H1 (cell line): ENCODE results near the gene AKR7A3. TPM values are rescaled to one million over a fixed set of nuclear protein-coding genes. Genes with fewer than 3 reads are reported as not detected.

Experiments
- CTCF ChIA-PET: fragments of 300-600 bp; sonication (Branson Sonifier 250); formaldehyde crosslinking; loops from one replicate; lab custom pipeline; 2021; ENCODE audit not compliant: partially characterized antibody; lab: Charles Lee
- POLR2A ChIA-PET: fragments of 300-600 bp; sonication (Branson Sonifier 250); formaldehyde crosslinking; loops from one replicate; lab custom pipeline; 2021; ENCODE audit warnings: inconsistent platforms; ENCODE audit not compliant: partially characterized antibody; lab: Charles Lee
- DNase-seq, 2 experiments: peaks; one replicate each; pipeline versions ENCODE4 v3.0.0 to v3.0.0-alpha.2; 2010 to 2022; ENCODE audit warnings: low spot score in 2 of 2, low read depth in 1 of 2, mixed read lengths in 1 of 2
- FAIRE-seq: peaks from 2 replicates; lab custom pipeline; 2011; peaks lifted over from hg19 to GRCh38; lab: Jason Lieb, UNC
- H2AFZ ChIP-seq: 2 replicates; pipeline ENCODE4 v1.8.1; 2012; ENCODE audit warnings: low read length, inconsistent platforms
- H2AK5ac ChIP-seq: 2 replicates; pipeline ENCODE4 v1.6.1; 2013; ENCODE audit warnings: low read depth, low read length
- H2BK120ac ChIP-seq: replicated peaks from 2 replicates; pipeline ENCODE3; 2013; ENCODE audit warnings: low read depth, low read length, inconsistent platforms
- H2BK12ac ChIP-seq: 2 replicates; pipeline ENCODE4 v1.6.1; 2013; ENCODE audit warnings: low read depth, low read length
- H2BK15ac ChIP-seq: 2 replicates; pipeline ENCODE4 v1.6.1; 2013; ENCODE audit warnings: low read length
- H2BK20ac ChIP-seq: 2 replicates; pipeline ENCODE4 v1.6.1; 2013; ENCODE audit warnings: low read length
- H2BK5ac ChIP-seq: 2 replicates; pipeline ENCODE4 v1.6.1; 2013; ENCODE audit warnings: low read depth, low read length
- H3K14ac ChIP-seq: 2 replicates; pipeline ENCODE4 v1.6.1; 2013; ENCODE audit warnings: inconsistent platforms; ENCODE audit not compliant: insufficient read length
- H3K18ac ChIP-seq: 2 replicates; pipeline ENCODE4 v1.6.1; 2013; ENCODE audit warnings: low read length; ENCODE audit errors: extremely low read depth
- H3K23ac ChIP-seq: 2 replicates; pipeline ENCODE4 v1.6.1; 2013; ENCODE audit warnings: inconsistent platforms; ENCODE audit not compliant: insufficient read length
- H3K23me2 ChIP-seq: 2 replicates; pipeline ENCODE4 v1.6.1; 2013; ENCODE audit warnings: low read depth, low read length
- H3K27ac ChIP-seq: 2 replicates; pipeline ENCODE4 v1.6.1; 2011; ENCODE audit warnings: low read depth, low read length, inconsistent platforms
- H3K27me3 ChIP-seq, 4 experiments: replicated peaks in 1 of 4; 1 replicate in 1 of 4; 2 replicates in 3 of 4; pipeline versions ENCODE4 v1.6.1 to v1.8.1; 2011 to 2013; ENCODE audit warnings: low read length in 3 of 4, mild to moderate bottlenecking in 3 of 4, inconsistent platforms in 2 of 4, mixed read lengths in 2 of 4, moderate library complexity in 1 of 4; ENCODE audit not compliant: control insufficient read depth in 3 of 4, insufficient read depth in 3 of 4; ENCODE audit errors: extremely low read depth in 1 of 4
- H3K36me3 ChIP-seq, 4 experiments: 2 replicates each; pipeline versions ENCODE4 v1.6.1 to v1.8.1; 2011 to 2013; ENCODE audit warnings: mild to moderate bottlenecking in 4 of 4, low read length in 3 of 4, moderate library complexity in 2 of 4, control low read depth in 1 of 4, inconsistent platforms in 1 of 4; ENCODE audit not compliant: insufficient read depth in 4 of 4, control insufficient read depth in 2 of 4
- H3K4ac ChIP-seq: replicated peaks from 2 replicates; pipeline ENCODE3; 2013; ENCODE audit warnings: low read length, low read depth, mixed read lengths, inconsistent platforms; ENCODE audit not compliant: insufficient read length
- H3K4me1 ChIP-seq, 4 experiments: replicated peaks in 1 of 4; 1 replicate in 1 of 4; 2 replicates in 3 of 4; pipeline versions ENCODE4 v1.6.1 to v1.8.1; 2011 to 2013; ENCODE audit warnings: low read length in 3 of 4, inconsistent platforms in 2 of 4, mixed read lengths in 1 of 4; ENCODE audit not compliant: insufficient read depth in 4 of 4, control insufficient read depth in 3 of 4
- H3K4me2 ChIP-seq, 2 experiments: 2 replicates each; pipeline versions ENCODE4 v1.6.1 to v1.8.1; 2011 to 2013; ENCODE audit warnings: low read depth in 2 of 2, low read length in 2 of 2, control low read depth in 1 of 2, inconsistent platforms in 1 of 2, mild to moderate bottlenecking in 1 of 2; ENCODE audit not compliant: insufficient read depth in 1 of 2
- H3K4me3 ChIP-seq, 4 experiments: fragments of 200-600, 300-600 bp in 1 of 4; sonication (generic), shearing (Covaris generic), sonication (Bioruptor Twin) in 1 of 4; 2 replicates each; pipeline versions ENCODE4 v1.5.1 to v1.8.1; 2011 to 2016; ENCODE audit warnings: low read length in 4 of 4, low read depth in 3 of 4, control low read depth in 2 of 4, inconsistent platforms in 2 of 4, mild to moderate bottlenecking in 2 of 4, mixed read lengths in 1 of 4, moderate library complexity in 1 of 4; ENCODE audit not compliant: insufficient read depth in 2 of 4; ENCODE audit errors: extremely low read depth in 1 of 4
- H3K56ac ChIP-seq: replicated peaks from 2 replicates; pipeline ENCODE3; 2013; ENCODE audit warnings: low read depth, mild to moderate bottlenecking, mixed read lengths, low read length, inconsistent platforms; ENCODE audit not compliant: insufficient read length
- H3K79me1 ChIP-seq: 2 replicates; pipeline ENCODE4 v1.6.1; 2013; ENCODE audit warnings: low read depth, low read length, control low read depth
- H3K79me2 ChIP-seq, 2 experiments: 2 replicates each; pipeline versions ENCODE4 v1.6.1 to v1.8.1; 2012 to 2013; ENCODE audit warnings: low read length in 2 of 2, mild to moderate bottlenecking in 2 of 2, inconsistent platforms in 1 of 2; ENCODE audit not compliant: insufficient read depth in 2 of 2, control insufficient read depth in 1 of 2
- H3K9ac ChIP-seq, 4 experiments: replicated peaks in 1 of 4; 1 replicate in 1 of 4; 2 replicates in 3 of 4; pipeline versions ENCODE4 v1.6.1 to v1.8.1; 2011 to 2013; ENCODE audit warnings: low read depth in 3 of 4, low read length in 3 of 4, control low read depth in 2 of 4, mild to moderate bottlenecking in 2 of 4, moderate library complexity in 2 of 4, inconsistent platforms in 1 of 4; ENCODE audit errors: extremely low read depth in 1 of 4
- H3K9me3 ChIP-seq, 2 experiments: 2 replicates each; pipeline versions ENCODE4 v1.6.1 to v1.8.1; 2012 to 2013; ENCODE audit warnings: mild to moderate bottlenecking in 2 of 2, moderate library complexity in 2 of 2, control low read depth in 1 of 2, inconsistent platforms in 1 of 2, low read depth in 1 of 2, low read length in 1 of 2, mixed read lengths in 1 of 2; ENCODE audit not compliant: insufficient read depth in 2 of 2
- H4K20me1 ChIP-seq, 2 experiments: replicated peaks in 1 of 2; 2 replicates each; pipeline versions ENCODE3 to v1.8.1; 2011 to 2013; ENCODE audit warnings: inconsistent platforms in 2 of 2, low read length in 2 of 2, mild to moderate bottlenecking in 1 of 2; ENCODE audit not compliant: insufficient read depth in 2 of 2, control insufficient read depth in 1 of 2
- H4K5ac ChIP-seq: 2 replicates; pipeline ENCODE4 v1.6.1; 2013; ENCODE audit warnings: low read length, low read depth, mixed read lengths, inconsistent platforms; ENCODE audit not compliant: insufficient read length
- H4K8ac ChIP-seq: 2 replicates; pipeline ENCODE4 v1.8.0; 2013; ENCODE audit warnings: mild to moderate bottlenecking, moderate library complexity, low read length, inconsistent platforms; ENCODE audit not compliant: insufficient read depth; ENCODE audit errors: extremely low read depth
- H4K91ac ChIP-seq: replicated peaks from 2 replicates; pipeline ENCODE3; 2013; ENCODE audit warnings: low read length, mixed read lengths, inconsistent platforms; ENCODE audit not compliant: insufficient read length
- BCL11A ChIP-seq, 2 experiments: IDR thresholded peaks; one replicate each; pipeline ENCODE4 v1.6.1; 2011; ENCODE audit warnings: low read depth in 2 of 2, low read length in 2 of 2, mild to moderate bottlenecking in 2 of 2
- CEBPB ChIP-seq: IDR thresholded peaks from 2 replicates; pipeline ENCODE4 v1.6.1; 2012; ENCODE audit warnings: low read depth, low read length
- CREB1 ChIP-seq: IDR thresholded peaks from 2 replicates; pipeline ENCODE4 v1.6.1; 2012; ENCODE audit warnings: inconsistent platforms
- HDAC6 ChIP-seq: IDR thresholded peaks from one replicate; pipeline ENCODE4 v1.7.1; 2012; ENCODE audit warnings: low read depth, mild to moderate bottlenecking, inconsistent platforms, low read length, moderate library complexity
- MAFK ChIP-seq: IDR thresholded peaks from 2 replicates; pipeline ENCODE4 v1.6.1; 2012; ENCODE audit warnings: low read depth, mild to moderate bottlenecking, improper control_type of control experiment, low read length
- PHF8 ChIP-seq: fragments of 200-600 bp; sonication (generic); conservative IDR thresholded peaks from 2 replicates; pipeline ENCODE4 v1.7.1; 2012; ENCODE audit warnings: low read depth, mild to moderate bottlenecking, inconsistent platforms, low read length, moderate library complexity
- POU5F1 ChIP-seq: IDR thresholded peaks from 2 replicates; pipeline ENCODE4 v1.6.1; 2011; ENCODE audit warnings: low read depth, mild to moderate bottlenecking, low read length, moderate library complexity
- RXRA ChIP-seq: IDR thresholded peaks from 2 replicates; pipeline ENCODE4 v1.6.1; 2011; ENCODE audit warnings: low read depth, mild to moderate bottlenecking, low read length, moderate library complexity; ENCODE audit not compliant: insufficient read depth
- SIRT6 ChIP-seq: IDR thresholded peaks from one replicate; pipeline ENCODE4 v1.7.1; 2012; ENCODE audit warnings: low read length, inconsistent platforms
- SP1 ChIP-seq: IDR thresholded peaks from 2 replicates; pipeline ENCODE4 v1.6.1; 2011; ENCODE audit warnings: low read depth, low read length
- SP4 ChIP-seq: IDR thresholded peaks from 2 replicates; pipeline ENCODE4 v1.6.1; 2012; ENCODE audit warnings: low read length, inconsistent platforms
- TAF1 ChIP-seq: IDR thresholded peaks from 2 replicates; pipeline ENCODE4 v1.6.1; 2011; ENCODE audit warnings: mild to moderate bottlenecking, low read depth, low read length
- WGBS, 2 experiments: shearing (Covaris generic) in 1 of 2; methylation state at CpG; one replicate each; pipeline versions ENCODE4 v1.1.6 to v1.1.7; 2013 to 2015; ENCODE audit warnings: low lambda C conversion rate in 2 of 2, mixed read lengths in 2 of 2, inconsistent platforms in 1 of 2, low coverage in 1 of 2, missing lambda C conversion rate in 1 of 2; ENCODE audit not compliant: insufficient replicate concordance in 2 of 2, insufficient coverage in 1 of 2, insufficient read length in 1 of 2; ENCODE audit errors: extremely low coverage in 1 of 2, missing lambda C conversion rate in 1 of 2; 5-methylcytosine and 5-hydroxymethylcytosine counted together
- polyA plus RNA-seq, 7 experiments: library from polyadenylated mRNA; depleted of rRNA in 3 of 7; stranded (reverse) in 5 of 7; unstranded in 2 of 7; fragments of >200 nt in 5 of 7; fragments of 200-250 nt in 2 of 7; gene quantifications; 1 replicate in 5 of 7; 2 replicates in 1 of 7; 4 replicates in 1 of 7; pipeline versions ENCODE4 v1.2.1 to v1.2.3, GENCODE V29; 2011 to 2013; ENCODE audit warnings: missing spikeins in 2 of 7, mixed read lengths in 2 of 7
- total RNA-seq: library from RNA; stranded (reverse); fragmentation: NEBNext Ultra II Directional; extraction: Animal tissue kit (Norgen Biotek cat#: 25700); gene quantifications from 2 replicates; pipeline ENCODE4 v1.2.1, GENCODE V29; 2021

AKR7A3 gene
- total and polyA plus RNA-seq, 2 of the 8 experiments (the other 6 are each of a cell fraction or from before 2014, with no cell fraction given), result 0.62 to 0.65 TPM

DNA sequence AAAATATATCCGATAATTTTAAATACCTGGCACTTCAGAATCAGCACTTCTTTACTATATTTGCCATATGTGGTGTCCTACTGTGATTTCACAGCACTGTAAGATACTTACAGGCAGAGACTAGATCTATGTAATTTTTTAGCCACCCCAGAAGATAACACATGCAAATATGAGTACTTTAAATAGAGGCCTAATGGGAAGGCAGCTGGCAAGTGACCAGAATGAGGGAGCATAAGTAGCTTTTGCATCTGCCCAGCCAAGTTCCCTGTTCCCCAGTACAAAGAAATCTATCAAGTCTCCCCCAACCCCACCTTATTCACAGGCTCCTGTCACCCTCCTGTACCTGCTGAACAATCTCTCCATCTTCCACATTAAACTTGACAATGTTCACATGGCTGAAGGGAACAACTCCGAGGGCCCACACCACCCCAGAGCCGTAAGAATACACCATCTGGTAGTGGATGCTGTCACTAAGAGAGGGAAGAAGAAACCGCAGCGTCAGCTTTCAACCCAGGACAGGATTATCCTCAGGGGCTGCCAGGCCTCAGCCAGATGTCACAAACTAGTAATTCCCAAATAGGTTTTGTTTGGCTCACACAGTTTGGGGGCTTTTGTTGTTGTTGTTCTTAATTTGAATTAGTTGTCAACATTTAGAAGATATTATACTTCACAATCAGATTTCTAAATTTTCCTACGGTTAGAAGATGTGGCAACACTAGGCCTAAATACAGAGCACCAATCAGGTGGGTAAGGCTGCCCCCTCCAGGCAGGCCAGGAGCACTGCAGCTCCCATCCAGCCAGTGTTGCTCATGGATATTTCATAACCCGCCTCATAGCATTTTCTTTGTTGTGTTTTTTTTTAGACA, 47.7 kb downstream of the AKR7A3 start:
- H3K79me1 ChIP-seq, result no peaks in the 10 kb centered on the region
- DNase-seq, result peak in 1 of 2 experiments; percentile 67
- no peaks in the 10 kb centered on the region for H3K27me3 ChIP-seq
- H2AK5ac ChIP-seq, result no peak overlapping the region
- no peak overlapping the region for H3K23ac ChIP-seq
- H3K56ac ChIP-seq, result no peak overlapping the region
- ChIA-PET POLR2A (interaction anchor here (1.3 to 2.3 kb wide), 2 partner anchors 11 to 30 kb away, joined by 5 to 14 read pairs; partner anchors contain the start of genes EMC1 and MRTO4), CTCF (interaction anchor here (0.6 to 4.3 kb wide), 23 partner anchors 8 to 679 kb away, joined by 3 to 40 read pairs (median 3); partner anchors contain the start of genes EMC1 and MRTO4)
- no peak overlapping the region for H3K4me2 ChIP-seq
- H4K20me1 ChIP-seq, result peaks cover 2 to 3% of the 10 kb centered on the region in 2 experiments
- no peak overlapping the region for H2BK15ac ChIP-seq
- FAIRE-seq, result no peak
- H3K9me3 ChIP-seq, result no peaks in the 10 kb centered on the region
- no peaks in the 10 kb centered on the region for H3K79me2 ChIP-seq
- no peak overlapping the region for H3K14ac ChIP-seq
- no peaks in the 10 kb centered on the region for H3K23me2 ChIP-seq
- H3K18ac ChIP-seq, result no peak overlapping the region
- no peak overlapping the region for H3K9ac ChIP-seq
- H4K5ac ChIP-seq, result no peak overlapping the region
- H3K27ac ChIP-seq, result no peak overlapping the region
- no peak overlapping the region for H4K8ac ChIP-seq
- H3K4me3 ChIP-seq, result no peak overlapping the region
- H2AFZ ChIP-seq, result no peak overlapping the region
- no peaks in the 10 kb centered on the region for H3K4me1 ChIP-seq
- no peak overlapping the region for H2BK20ac ChIP-seq
- 92% methylated on average over 7 of the region's 7 CpGs; no CpG with 5 or more reads in 1 of the 2 experiments for WGBS, 2 experiments
- no peak overlapping the region for H2BK5ac ChIP-seq
- H2BK120ac ChIP-seq, result no peak overlapping the region
- H2BK12ac ChIP-seq, result no peak overlapping the region
- H3K4ac ChIP-seq, result no peak overlapping the region
- H3K36me3 ChIP-seq, result peaks cover 53 to 75% (median 68%) of the 10 kb centered on the region in 4 experiments
- no peak overlapping the region for H4K91ac ChIP-seq
- TF ChIP-seq BCL11A (IDR thresholded peaks at IDR 0.05; ENCODE audit: low read depth in 2 of 2, low read length in 2 of 2), result no peak
- no peak for TF ChIP-seq RXRA
- TF ChIP-seq HDAC6, result no peak
- TF ChIP-seq CEBPB, result peak; percentile 78
- TF ChIP-seq TAF1, result no peak
- no peak for TF ChIP-seq PHF8
- TF ChIP-seq SP4, result no peak
- no peak for TF ChIP-seq MAFK
- TF ChIP-seq CREB1, result no peak
- TF ChIP-seq SP1, result no peak
- no peak for TF ChIP-seq POU5F1
- TF ChIP-seq SIRT6, result no peak
